ENCODE results near the gene NFE2L2.

The NFE2L2 gene

DNA sequence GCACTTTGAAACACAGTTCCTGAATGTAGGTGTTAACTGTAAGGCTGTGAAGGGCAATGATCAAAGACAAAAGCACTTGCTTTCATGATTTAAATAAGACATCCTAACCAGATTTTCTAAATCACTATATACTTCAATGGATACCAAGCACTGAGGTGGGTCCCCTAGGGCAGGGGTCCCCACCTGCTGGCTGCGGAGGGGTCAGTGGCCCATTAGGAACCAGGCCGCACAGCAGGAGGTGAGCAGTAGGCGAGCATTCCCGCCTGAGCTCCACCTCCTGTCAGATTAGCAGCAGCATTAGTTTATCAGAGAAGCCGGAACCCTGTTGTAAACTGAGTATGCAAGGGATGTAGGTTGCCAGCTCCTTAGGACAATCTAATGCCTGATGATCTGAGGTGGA is 7.1 kb downstream of the NFE2L2 start:
- no peak overlapping the region for H3K4me3 ChIP-seq (replicated peaks; ENCODE audit: low read depth, low read length)
- no peak for DNase-seq (ENCODE audit: extremely low read depth, low read depth)
- no peak for TF ChIP-seq CTCF (IDR thresholded peaks at IDR 0.05; ENCODE audit: low read depth, low read length, missing control alignments)

DNA sequence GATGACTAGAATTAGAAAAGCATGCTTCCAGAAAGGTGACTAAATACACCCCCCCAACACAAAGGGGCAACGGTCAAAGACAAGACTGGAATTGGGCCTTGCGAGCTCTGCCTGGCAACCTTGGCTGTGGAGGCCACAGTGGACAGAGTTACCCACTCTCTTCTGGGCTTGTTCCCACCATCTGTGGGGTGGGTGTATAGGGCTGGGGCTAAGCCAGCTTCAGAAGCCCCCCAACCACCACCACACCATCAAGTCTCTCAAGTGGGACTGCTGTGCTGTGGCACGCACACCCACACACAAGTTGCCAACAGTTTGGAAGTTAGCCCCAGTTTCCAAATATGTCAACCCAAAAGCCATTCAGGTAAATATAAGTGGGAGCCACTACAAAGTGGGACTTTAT is 7.8 kb downstream of the NFE2L2 start:
- TF ChIP-seq CTCF (IDR thresholded peaks at IDR 0.05; ENCODE audit: low read depth, low read length, missing control alignments) = no peak
- no peak overlapping the region for H3K4me3 ChIP-seq (replicated peaks; ENCODE audit: low read depth, low read length)
- DNase-seq (ENCODE audit: extremely low read depth, low read depth) = no peak

- no peak overlapping the region for H3K4me3 ChIP-seq (replicated peaks; ENCODE audit: low read depth, low read length)
- no peak for TF ChIP-seq CTCF (IDR thresholded peaks at IDR 0.05; ENCODE audit: low read depth, low read length, missing control alignments)
- DNase-seq (ENCODE audit: extremely low read depth, low read depth) = no peak
Observed at GRCh38 chr2:177256026-177256425, 8.5 kb downstream of the NFE2L2 start.

DNA sequence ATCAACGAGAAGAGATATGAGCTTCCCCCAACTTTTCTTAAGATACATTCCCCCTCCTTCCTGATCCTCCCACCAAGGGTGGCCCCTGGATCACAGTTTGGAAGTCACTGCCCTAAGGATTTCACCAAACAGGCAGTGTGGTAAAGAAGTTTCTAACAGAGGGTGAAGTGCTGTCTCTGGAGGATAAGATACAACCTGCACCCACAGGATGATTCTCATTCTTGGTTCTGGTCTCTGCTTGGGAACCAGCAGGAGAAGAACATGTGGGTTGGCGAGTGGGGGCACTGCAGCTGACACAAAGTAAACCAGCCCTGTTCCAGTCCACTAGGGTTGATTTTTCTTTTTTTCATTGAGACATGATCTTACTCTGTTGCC is 9.3 kb downstream of the NFE2L2 start:
- no peak overlapping the region for H3K4me3 ChIP-seq (replicated peaks; ENCODE audit: low read depth, low read length)
- no peak for TF ChIP-seq CTCF (IDR thresholded peaks at IDR 0.05; ENCODE audit: low read depth, low read length, missing control alignments)
- DNase-seq (ENCODE audit: extremely low read depth, low read depth) = no peak

DNA sequence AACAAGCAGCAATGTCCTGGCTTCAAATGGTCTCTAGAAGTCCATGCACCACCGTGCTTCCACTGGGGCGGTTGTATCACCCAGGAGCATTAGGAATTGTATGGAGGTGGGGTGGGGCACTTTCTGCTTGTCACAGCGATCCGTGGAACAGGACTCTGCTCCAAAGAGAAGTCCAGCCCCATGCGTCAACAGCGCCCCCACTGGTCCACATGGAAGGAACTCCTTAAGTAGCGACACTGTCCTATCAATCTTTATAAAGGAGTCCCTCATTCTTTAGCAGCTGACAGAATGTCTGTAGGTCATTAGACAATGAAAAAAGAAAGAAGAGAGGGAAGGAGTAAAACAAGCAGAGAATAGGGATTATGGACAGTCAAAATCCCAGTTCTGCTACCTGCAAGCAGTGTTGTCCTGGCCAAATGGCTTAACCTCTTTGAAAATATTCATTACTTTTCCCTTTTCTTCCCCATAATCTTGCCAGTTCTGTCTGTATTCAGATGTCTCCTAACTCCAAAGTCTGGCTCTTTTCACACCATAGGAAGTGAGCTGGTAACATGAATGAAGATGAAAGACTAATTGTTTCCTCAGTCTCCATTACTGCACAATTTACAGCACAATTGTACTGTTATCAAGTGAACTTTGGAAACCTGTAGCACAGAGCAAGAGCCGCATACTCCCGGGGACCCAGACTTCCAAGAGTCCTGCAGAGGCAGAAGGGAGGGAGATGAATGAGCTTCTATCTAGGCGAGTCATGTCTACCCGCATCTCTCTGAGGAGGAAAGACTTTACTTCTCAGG is 9.9 kb downstream of the NFE2L2 start:
- TF ChIP-seq CTCF (IDR thresholded peaks at IDR 0.05; ENCODE audit: low read depth, low read length, missing control alignments) = peak; percentile 62
- DNase-seq (ENCODE audit: extremely low read depth, low read depth) = no peak
- H3K4me3 ChIP-seq (replicated peaks; ENCODE audit: low read depth, low read length) = no peak overlapping the region

- no peak for TF ChIP-seq CTCF (IDR thresholded peaks at IDR 0.05; ENCODE audit: low read depth, low read length, missing control alignments)
- DNase-seq (ENCODE audit: extremely low read depth, low read depth) = no peak
- no peak overlapping the region for H3K4me3 ChIP-seq (replicated peaks; ENCODE audit: low read depth, low read length)
Observed at GRCh38 chr2:177253704-177254103, 10.8 kb downstream of the NFE2L2 start.
